BE2C (cell line): ENCODE results near the gene LIPN.

ENCODE experiments used
- DNase-seq: peaks from one replicate; pipeline ENCODE4 v3.0.0-alpha.2; 2020
- H3K27me3 ChIP-seq: fragments of 250-450 bp; sonication (Bioruptor Pico); 2 replicates; pipeline ENCODE4 v1.5.1; 2020; ENCODE audit warnings: mild to moderate bottlenecking
- H3K36me3 ChIP-seq: fragments of 250-450 bp; sonication (Bioruptor Pico); 2 replicates; pipeline ENCODE4 v1.5.1; 2020; ENCODE audit warnings: mild to moderate bottlenecking
- H3K4me1 ChIP-seq: fragments of 250-450 bp; sonication (Bioruptor Pico); 2 replicates; pipeline ENCODE4 v1.5.1; 2020
- H3K4me3 ChIP-seq: 2 replicates; pipeline ENCODE4 v1.5.1; 2011; ENCODE audit warnings: low read depth, low read length
- H3K9me3 ChIP-seq: fragments of 250-450 bp; sonication (Bioruptor Pico); 2 replicates; pipeline ENCODE4 v1.5.1; 2020
- TF ChIP-seq, protein P1 (sequence below): IDR thresholded peaks from 2 replicates; pipeline ENCODE4 v1.5.1; 2012; ENCODE audit warnings: mild to moderate bottlenecking, low read depth, low read length

The LIPN gene

GRCh38 chr10:88820748-88821401, 61.1 kb downstream of the LIPN start:
- no peak for DNase-seq
- TF ChIP-seq, protein P1, sequence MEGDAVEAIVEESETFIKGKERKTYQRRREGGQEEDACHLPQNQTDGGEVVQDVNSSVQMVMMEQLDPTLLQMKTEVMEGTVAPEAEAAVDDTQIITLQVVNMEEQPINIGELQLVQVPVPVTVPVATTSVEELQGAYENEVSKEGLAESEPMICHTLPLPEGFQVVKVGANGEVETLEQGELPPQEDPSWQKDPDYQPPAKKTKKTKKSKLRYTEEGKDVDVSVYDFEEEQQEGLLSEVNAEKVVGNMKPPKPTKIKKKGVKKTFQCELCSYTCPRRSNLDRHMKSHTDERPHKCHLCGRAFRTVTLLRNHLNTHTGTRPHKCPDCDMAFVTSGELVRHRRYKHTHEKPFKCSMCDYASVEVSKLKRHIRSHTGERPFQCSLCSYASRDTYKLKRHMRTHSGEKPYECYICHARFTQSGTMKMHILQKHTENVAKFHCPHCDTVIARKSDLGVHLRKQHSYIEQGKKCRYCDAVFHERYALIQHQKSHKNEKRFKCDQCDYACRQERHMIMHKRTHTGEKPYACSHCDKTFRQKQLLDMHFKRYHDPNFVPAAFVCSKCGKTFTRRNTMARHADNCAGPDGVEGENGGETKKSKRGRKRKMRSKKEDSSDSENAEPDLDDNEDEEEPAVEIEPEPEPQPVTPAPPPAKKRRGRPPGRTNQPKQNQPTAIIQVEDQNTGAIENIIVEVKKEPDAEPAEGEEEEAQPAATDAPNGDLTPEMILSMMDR, result no peak
- H3K9me3 ChIP-seq, result no peaks in the 10 kb centered on the region
- no peaks in the 10 kb centered on the region for H3K4me1 ChIP-seq
- H3K27me3 ChIP-seq, result no peaks in the 10 kb centered on the region
- no peak overlapping the region for H3K4me3 ChIP-seq
- H3K36me3 ChIP-seq, result no peaks in the 10 kb centered on the region

DNA sequence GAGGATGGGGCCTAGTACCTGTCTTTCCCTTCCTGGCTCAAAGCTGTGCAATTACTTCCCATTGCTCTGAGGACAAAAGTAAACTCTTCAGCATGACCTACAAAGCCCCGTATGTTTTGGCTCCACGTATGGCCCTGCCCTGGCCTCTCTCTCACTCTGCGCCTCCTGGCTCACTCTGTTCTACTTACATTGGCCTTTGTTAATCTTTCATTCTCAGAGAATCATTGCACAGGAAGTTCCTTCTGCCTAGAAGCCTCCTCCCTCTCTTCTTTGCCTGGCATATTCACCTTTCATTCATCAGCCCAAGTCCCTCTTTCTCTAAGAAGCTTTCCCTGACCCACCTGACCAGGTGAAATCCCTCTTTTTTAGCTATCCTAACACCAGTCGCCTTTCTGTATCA, 66.6 kb downstream of the LIPN start:
- H3K4me3 ChIP-seq, result no peak overlapping the region
- TF ChIP-seq, protein P1, result no peak
- no peaks in the 10 kb centered on the region for H3K27me3 ChIP-seq
- no peaks in the 10 kb centered on the region for H3K9me3 ChIP-seq
- H3K4me1 ChIP-seq, result no peaks in the 10 kb centered on the region
- H3K36me3 ChIP-seq, result no peaks in the 10 kb centered on the region
- DNase-seq, result no peak

DNA sequence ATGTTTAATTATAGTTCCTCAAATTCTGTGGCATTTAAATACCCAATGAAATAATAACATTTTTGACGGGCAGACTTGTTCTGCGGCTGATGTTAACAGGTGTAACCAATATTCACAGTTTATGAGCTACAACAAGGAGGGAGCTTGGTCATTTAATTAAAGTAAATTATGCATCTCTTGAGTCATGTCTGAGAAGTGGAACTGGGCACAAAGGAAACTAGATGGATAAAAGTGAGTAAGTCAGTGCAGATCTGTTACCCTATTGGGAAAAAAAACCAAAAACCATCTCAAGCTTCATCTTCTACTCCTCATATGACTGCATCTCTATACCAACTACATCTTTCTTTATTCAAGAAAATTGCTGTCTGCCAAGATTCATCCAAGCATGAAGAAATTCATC, 67.9 kb downstream of the LIPN start:
- Histone ChIP-seq H3K36me3 (no peaks in the 10 kb centered on the region), H3K9me3 (no peaks in the 10 kb centered on the region), H3K4me3 (no peak overlapping the region), H3K27me3 (no peaks in the 10 kb centered on the region), H3K4me1 (no peaks in the 10 kb centered on the region)
- TF ChIP-seq, protein P1, result no peak
- no peak for DNase-seq

GRCh38 chr10:88828310-88828709, 68.5 kb downstream of the LIPN start:
- no peaks in the 10 kb centered on the region for H3K36me3 ChIP-seq
- no peaks in the 10 kb centered on the region for H3K27me3 ChIP-seq
- DNase-seq, result no peak
- TF ChIP-seq, protein P1, result no peak
- H3K4me3 ChIP-seq, result no peak overlapping the region
- H3K4me1 ChIP-seq, result no peaks in the 10 kb centered on the region
- H3K9me3 ChIP-seq, result no peaks in the 10 kb centered on the region
